LNCaP clone FGC (cell line): Measurements from ENCODE around the gene PNMA8B.
"Not testable (repeated sequence)": the region's sequence is repeated elsewhere in the genome, so short reads cannot be mapped to it uniquely, and the experiment has no call there.

ENCODE experiments used
- DNase-seq: peaks from one replicate; pipeline ENCODE4 v3.0.0-alpha.2; 2011; ENCODE audit warnings: low read depth
- H3K4me3 ChIP-seq: 2 replicates; pipeline ENCODE4 v1.5.1; 2011; ENCODE audit warnings: mild to moderate bottlenecking, low read depth, low read length, control low read depth
- TF ChIP-seq, protein P1 (sequence below): IDR thresholded peaks from 2 replicates; pipeline ENCODE4 v1.5.1; 2012; ENCODE audit warnings: mild to moderate bottlenecking; ENCODE audit not compliant: control insufficient read depth, insufficient read depth; ENCODE audit errors: extremely low read depth

The PNMA8B gene

DNA sequence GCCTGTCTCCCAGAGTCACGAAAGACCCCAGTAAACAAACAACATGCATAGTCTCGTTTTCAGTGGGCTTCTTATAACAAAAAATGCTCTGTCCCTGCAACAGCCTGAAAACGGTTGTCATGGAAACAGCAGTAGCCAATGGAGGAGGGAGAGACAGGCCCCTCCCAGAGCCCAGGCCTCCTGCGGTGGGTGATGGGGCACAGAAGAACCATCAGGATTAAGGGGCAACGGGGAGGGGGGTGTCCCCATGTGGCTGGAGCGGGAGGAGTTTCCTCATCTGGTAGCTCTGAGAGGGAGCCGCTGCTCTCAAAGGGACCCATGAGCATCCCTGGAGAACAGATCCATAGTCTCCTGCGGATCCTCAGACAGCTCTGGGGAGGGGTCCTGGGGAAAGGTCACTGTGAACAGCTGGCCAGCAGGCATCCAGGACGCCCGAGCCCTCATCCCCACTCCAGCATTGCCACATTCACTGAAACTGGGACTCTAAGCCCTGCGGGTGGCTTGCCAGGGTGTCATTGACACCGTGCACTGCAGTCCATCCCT lies 37.5 kb upstream of the PNMA8B start:
- TF ChIP-seq, protein P1, sequence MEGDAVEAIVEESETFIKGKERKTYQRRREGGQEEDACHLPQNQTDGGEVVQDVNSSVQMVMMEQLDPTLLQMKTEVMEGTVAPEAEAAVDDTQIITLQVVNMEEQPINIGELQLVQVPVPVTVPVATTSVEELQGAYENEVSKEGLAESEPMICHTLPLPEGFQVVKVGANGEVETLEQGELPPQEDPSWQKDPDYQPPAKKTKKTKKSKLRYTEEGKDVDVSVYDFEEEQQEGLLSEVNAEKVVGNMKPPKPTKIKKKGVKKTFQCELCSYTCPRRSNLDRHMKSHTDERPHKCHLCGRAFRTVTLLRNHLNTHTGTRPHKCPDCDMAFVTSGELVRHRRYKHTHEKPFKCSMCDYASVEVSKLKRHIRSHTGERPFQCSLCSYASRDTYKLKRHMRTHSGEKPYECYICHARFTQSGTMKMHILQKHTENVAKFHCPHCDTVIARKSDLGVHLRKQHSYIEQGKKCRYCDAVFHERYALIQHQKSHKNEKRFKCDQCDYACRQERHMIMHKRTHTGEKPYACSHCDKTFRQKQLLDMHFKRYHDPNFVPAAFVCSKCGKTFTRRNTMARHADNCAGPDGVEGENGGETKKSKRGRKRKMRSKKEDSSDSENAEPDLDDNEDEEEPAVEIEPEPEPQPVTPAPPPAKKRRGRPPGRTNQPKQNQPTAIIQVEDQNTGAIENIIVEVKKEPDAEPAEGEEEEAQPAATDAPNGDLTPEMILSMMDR: no peak
- no peak for DNase-seq
- H3K4me3 ChIP-seq: no peak overlapping the region

DNA sequence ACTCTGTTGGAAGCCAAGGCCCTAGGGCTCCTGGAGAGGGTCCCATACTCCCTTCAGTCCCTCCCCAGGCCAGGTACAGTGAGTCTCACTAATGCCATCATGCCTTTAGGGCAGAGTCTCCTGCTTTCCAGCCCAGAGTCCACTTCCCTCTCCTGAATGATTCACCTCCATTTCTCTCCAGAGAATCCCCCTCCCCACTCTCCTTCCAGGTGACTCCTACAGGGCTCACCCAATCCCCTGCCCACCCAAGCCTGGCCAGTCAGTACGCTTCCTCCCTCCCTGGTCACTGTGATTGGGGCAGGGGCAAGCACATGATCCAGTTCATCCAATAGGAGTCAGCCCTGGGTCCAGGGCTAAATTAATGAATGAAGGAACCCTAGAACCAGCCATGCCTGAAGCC lies 35.0 kb upstream of the PNMA8B start:
- TF ChIP-seq, protein P1: no peak
- DNase-seq: no peak
- no peak overlapping the region for H3K4me3 ChIP-seq

DNA sequence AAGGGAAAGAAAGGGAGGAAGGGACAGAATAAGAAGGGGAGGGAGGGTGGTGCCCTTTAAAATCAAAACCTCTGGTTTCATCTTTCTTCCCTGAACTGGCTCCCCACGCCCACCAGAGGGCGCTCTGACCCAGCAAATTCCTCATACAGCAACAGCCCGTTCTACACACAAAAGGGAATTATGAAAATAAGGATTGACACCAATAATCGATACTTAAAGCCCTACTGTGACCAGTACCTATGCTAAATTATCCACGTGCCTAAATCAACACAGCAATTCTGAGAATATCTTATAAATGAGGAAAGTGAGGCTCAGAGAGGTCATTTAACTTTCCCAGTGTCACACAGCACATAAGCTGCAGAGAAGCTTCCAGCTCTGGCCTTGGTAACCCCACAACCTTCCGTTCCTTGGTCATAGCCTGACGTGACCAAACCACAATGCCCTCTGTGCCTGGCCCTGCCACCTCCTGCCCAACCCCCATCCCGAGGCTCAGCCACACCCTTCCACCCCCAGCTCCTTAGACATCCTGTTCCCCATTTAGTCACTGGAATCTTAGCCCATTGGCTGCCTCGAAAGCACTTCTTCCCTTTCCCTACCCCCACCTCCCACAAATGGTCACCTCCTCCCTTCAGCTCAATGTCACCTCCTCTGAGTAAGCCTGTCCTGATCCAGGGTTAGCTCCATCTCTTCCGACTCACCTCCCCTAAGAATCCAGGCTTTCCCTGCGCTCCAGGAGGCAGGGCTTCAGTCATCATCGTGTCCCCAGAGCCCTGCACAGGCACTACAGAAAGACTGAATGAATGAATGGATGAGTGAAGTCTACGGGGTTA lies 34.2 kb upstream of the PNMA8B start:
- no peak for DNase-seq
- TF ChIP-seq, protein P1: peak; percentile 65
- no peak overlapping the region for H3K4me3 ChIP-seq

DNA sequence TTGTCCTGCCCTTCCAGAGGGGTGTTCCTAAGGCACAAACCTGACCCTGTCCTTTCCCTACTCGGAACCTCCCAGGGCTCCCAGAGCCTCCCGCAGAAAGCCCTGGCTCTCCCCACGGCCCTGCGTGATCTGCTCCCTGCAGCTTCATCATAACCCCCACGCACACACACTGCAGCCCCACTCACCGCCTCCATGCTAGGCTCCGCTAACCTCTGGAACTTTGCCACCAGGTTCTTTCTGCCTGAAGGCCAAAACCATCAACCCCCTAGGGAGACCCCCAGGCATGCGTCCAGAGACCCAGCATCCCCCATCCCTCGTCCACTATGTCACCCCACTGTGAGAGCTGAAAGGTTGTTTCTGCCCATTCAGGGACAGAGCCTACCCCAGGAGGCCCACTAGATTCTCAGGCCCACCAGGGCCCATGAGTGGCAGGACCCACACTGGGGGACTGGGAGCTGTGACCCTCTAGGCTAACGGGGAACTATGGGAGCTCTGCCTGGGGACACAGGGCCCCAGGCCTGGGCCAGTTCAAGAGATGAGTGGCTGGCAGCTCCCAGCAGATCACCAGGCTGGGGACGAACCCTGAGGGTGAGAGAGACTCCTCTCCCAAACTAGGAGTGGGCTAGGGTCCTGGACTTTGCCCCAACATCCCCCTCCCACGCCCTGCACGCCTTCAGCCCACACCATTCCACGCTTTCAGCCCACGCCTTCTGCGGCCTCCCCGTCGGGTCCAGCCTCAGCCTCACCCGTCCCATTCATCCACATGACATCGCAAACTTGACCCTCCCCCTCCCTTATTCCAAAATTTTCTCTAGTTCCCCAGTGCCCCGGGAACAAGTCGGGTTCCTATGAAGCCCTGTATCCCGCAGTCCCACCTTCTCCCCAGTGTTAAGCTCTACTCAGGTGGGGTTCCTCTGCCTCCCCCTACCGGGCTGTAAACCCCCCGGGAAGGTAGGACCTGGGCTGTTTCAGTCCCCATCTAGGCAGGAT lies 33.2 kb upstream of the PNMA8B start:
- DNase-seq: no peak
- TF ChIP-seq, protein P1: no peak
- no peak overlapping the region for H3K4me3 ChIP-seq

DNA sequence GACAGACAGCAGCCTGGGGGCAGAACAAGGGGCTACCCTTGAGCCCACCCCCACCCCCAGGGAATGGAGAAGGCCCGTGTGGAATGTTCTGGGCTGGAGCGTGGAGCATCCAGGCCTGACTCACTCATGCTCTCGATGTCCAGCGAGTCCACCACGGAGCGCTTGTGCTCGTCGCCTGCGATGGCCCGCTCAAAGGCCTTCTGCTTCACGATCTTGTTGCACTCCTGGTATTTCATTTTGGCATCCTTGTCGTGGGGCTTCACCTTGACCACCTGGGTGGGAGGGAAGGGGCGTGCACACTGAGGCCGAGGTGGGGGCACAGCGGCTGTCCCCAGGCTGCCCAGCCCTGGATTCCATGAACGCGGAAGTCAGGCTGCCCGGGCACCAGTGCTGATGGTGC lies 31.1 kb upstream of the PNMA8B start:
- DNase-seq, H3K4me3 ChIP-seq: not testable (repeated sequence)

DNA sequence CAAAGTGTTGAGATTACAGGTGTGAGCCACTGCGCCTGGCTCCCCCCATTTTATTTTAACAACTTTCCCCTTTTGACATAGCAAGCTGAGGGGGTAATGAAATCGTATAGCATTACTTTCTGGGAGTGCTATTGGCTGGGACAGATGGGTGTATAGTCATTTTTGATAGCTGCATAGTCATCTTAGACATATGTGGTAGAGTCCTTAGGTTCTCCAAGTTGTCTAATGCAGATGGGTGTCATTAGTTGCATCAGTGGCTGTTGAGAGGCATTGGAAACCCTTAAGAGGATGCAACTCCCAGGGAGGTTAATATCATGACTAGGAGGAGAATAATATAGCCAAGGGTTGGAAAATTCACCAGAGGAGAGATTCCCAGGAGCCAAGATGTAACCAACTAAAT lies 28.6 kb upstream of the PNMA8B start:
- TF ChIP-seq, protein P1: no peak
- no peak overlapping the region for H3K4me3 ChIP-seq
- DNase-seq: no peak

DNA sequence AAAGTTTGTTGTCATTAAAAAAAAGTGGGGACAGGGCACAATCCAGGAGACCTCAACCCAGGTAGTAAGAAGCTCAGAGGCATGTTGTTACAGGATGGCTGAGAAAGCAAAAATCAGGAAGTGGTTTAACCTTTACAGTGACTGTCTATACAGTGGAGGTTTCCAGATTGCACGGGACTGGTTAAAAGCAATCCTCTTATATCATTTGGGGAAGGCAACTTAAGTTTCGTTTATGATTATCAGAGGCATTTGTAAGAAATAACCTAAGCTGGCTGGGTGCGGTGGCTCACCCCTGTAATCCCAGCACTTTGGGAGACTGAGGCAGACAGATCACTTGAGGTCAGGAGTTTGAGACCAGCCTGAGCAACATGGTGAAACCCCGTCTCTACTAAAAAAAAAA lies 27.3 kb upstream of the PNMA8B start:
- not testable (repeated sequence) for DNase-seq, H3K4me3 ChIP-seq
